Activated CD4-positive, alpha-beta T cell treated with anti-CD3 and anti-CD28 coated beads, Interleukin-2, Interleukin-4, amounts not matched to agents 100 ng/mL and 50 ng/mL, durations not matched to agents 16 hours and 8 hours (primary cell): ENCODE data around the gene CD7.
"Not testable (repeated sequence)": the region's sequence is repeated elsewhere in the genome, so short reads cannot be mapped to it uniquely, and the experiment has no call there.

Experiments
- DNase-seq: peaks from one replicate; pipeline ENCODE4 v3.0.0-alpha.2; 2020; ENCODE audit warnings: low spot score

Gene CD7

GRCh38 chr17:82317394-82318168 is at the start of gene CD7:
CD7 (minus strand) TSS chr17:82317608; CDS start chr17:82317495, 113 bp downstream.
- DNase-seq, result peak; percentile 41

- no peak for DNase-seq
These were observed 49.3 kb upstream of the CD7 start for GRCh38 chr17:82366749-82367148.

GRCh38 chr17:82365606-82366295 is 48.3 kb upstream of the CD7 start:
- no peak for DNase-seq

GRCh38 chr17:82361885-82362633 is 44.7 kb upstream of the CD7 start:
- no peak for DNase-seq

GRCh38 chr17:82359451-82360074 is 42.2 kb upstream of the CD7 start:
- not testable (repeated sequence) for DNase-seq

DNA sequence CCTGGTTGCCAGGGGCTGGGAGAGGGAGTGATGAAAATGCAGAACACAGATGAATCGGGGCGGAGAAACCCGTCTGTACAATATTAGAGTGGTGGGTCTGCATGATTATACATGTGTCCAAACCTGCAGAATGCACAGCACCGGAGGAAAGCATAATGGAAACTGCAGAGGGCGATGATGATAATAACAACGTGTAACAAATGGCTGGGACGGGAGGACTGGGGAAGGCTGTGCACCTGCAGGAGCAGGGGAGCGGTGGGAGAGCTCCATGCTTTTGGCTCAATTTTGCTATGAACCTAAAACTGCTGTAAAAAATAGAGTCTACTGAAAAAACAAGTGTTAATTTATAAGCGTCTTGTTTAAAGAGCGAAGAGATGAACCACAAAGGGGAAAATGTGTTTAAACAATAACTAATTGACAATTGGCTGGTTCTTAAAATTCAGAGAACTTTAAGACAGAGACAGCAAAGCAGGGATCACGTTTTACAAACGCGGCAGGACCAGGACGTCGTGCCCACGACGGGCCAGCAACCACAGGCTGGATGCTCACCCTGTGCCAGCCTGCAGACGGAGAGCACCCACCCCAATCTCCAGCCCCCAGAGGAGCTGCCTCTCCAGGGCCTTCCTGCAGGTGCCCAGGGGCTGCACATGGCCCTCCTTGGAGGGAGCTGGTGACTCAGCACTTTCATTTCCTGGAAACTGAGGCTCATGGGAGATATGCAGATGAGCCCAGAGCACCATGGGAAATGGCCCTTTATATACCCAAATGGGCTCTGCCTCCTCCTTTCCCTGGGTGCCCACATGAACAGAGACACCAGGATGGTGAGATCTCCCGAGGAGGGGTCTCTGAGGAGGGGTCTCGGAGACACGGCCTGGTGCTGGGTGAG is 41.3 kb upstream of the CD7 start, which contains the start of gene TEX19:
TEX19 (plus strand) TSS at position 783 of the 886 bp plus-strand sequence. CDS start 2,904 bp downstream, outside the sequence.
- peak; percentile 28 for DNase-seq

- DNase-seq, result no peak
These were observed 40.0 kb upstream of the CD7 start for GRCh38 chr17:82357394-82357793.

GRCh38 chr17:82356845-82357355 is 39.5 kb upstream of the CD7 start:
- DNase-seq, result no peak

DNA sequence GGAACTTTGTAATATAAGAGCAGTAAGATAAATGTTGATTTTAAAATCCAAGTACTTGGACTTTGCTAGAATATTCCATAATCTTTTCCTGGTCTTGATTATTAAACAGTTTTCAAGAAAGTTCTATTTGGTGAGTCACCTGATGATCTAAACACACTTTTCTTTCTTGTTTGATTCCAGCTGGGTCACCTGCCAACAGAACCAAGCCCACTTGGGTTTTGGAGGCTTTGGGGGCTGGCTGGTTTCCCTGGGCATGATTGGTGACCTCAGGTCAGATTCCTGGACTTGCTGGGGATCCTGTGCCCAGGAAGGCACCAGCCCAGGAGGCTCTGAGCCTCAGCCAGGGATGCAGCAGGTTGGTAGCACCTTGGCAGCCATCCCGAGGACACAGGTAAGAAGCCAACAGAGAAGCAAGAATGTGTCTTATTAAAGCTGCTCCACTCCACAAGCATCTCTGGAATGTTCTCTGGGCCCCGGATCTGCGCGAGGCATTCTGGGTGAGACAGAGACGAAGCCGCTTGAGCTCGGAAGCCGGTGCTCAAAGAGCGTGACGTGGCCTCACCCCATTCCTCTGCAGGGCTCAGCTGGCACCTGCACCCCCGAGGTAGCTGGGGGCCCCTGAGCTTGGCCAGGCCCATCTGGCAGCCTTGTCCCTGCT is 38.5 kb upstream of the CD7 start:
- no peak for DNase-seq

GRCh38 chr17:82354804-82355308 is 37.4 kb upstream of the CD7 start:
- DNase-seq, result no peak

DNA sequence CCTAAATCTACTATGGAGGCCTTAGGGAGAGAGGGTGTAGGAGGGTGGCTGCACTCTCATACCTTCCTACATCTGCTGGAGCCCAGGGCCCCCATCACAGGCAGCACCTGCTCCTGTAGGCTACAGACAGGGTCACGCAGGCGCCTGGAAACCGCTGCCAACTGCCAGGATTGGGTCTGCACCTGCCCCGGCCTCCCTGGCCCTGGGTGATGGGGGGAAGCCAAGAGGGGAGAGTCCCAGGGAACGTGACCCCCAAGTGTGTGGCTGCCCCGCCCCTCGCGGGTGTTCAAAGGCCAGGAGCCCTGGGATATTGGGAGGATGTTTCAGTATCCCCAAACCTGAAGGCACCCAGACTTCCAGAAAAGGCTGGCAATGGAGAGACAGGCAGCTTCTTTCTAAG is 36.1 kb upstream of the CD7 start:
- no peak for DNase-seq

GRCh38 chr17:82351713-82352488 is 34.5 kb upstream of the CD7 start:
- peak; percentile 87 for DNase-seq

GRCh38 chr17:82351254-82351712 is 33.9 kb upstream of the CD7 start:
- no peak for DNase-seq

GRCh38 chr17:82350182-82351030 is 33.0 kb upstream of the CD7 start:
- peak; percentile 36 for DNase-seq

DNA sequence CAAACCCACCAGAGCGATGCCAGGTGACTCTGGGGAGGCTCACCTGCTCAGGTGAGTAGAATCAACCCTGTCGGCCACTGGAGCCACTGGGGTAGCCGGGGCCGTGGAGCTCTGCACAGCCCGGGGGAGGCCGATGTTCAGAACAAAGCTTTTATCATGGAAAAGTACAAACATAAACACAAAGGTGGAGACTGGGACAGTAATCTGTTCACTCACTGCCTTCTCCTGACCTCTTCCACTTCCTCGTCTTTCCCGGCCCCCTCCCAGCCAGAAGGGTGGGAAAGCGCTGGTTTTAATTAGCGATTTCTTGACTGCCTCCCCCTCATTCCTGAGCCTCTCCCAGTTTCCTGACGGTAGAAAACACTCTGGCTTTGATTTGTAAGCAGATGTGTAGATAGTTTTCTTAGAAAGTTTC is 31.9 kb upstream of the CD7 start:
- no peak for DNase-seq

GRCh38 chr17:82348866-82349265 is 31.5 kb upstream of the CD7 start:
- DNase-seq, result no peak

GRCh38 chr17:82348434-82348833 is 31.0 kb upstream of the CD7 start:
- no peak for DNase-seq

DNA sequence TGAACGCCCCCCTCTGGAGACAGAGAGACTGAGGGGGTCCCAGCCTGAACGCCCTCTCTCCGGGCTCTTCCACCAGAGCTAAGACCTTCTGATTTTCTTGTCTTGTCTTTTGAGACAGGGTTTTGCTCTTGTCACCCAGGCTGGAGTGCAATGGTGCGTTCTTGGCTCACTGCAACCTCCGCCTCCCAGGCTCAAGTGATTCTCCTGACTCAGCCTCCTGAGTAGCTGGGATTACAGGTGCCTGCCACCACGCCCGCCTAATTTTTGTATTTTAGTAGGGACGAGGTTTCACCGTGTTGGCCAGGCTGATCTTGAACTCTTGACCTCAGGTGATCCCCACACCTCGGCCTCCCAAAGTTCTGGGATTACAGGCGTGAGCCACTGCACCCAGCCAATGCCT is 30.6 kb upstream of the CD7 start:
- DNase-seq, result not testable (repeated sequence)
